IPS-NIHi7 (cell line): ENCODE measurements around the gene FOXJ3.

Experiments used
- DNase-seq: peaks from one replicate; pipeline ENCODE4 v3.0.0; 2012; ENCODE audit warnings: mixed read lengths; ENCODE audit errors: extremely low spot score

The FOXJ3 gene

DNA sequence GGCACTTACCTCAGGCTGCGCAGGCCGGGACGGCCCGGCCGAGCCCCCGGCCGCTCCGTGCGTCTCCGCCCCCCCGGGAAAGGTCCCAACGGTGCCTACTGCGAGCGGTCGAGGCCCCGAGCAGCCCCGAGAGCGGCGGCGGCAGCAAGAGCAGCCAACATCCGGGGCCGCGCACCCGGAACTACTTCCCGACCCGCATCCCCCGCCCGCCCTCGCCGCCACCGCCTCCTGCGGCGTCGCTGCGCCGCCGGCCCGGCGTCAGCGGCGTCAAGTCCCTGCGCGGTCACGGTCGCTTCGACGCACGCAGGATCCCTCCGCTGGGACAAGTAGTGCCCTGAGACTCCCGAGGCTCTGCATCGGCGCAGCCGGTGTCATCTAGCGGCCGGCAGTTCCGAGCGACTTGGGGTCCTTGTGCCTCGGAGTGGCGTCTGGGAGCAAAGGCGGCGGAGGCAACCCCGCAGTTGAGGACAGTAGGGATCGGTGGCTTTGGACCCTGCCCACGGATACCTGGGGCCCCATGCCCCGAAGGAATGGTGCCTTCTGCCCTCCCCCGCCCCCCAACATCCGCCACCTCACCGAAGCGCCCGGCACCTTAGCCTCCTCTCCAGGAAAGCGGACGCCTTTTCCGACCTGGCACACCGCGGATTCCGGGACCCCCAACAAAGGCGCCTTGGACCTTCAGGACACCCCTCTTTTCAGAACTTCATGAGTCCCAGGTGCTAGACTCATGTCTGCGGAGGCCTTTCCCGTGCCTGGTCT is at the start of gene FOXJ3:
Gene FOXJ3 (minus strand): TSS at position 186 of the 759 bp plus-strand sequence. CDS start 24,142 bp downstream, outside the sequence.
- DNase-seq = peak; percentile 95

DNA sequence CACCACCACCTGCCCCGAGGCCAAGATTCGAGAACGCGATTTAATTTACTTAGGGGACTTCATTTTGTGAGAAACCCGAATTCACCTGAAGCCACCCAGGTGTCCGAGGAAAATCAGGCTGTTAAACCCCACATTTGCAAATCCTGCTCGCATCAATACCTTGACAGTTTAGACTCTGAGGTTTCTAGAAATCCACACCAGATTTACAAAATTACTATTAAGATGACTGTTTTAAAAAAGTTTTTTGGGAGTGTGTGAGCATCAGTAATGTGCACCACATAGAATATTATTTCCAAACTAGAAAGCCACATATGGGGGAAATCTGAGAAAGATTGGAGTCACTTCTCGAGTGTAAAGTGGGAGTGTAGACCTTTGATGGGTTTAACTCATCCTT is 46.2 kb upstream of the FOXJ3 start:
- no peak for DNase-seq

DNA sequence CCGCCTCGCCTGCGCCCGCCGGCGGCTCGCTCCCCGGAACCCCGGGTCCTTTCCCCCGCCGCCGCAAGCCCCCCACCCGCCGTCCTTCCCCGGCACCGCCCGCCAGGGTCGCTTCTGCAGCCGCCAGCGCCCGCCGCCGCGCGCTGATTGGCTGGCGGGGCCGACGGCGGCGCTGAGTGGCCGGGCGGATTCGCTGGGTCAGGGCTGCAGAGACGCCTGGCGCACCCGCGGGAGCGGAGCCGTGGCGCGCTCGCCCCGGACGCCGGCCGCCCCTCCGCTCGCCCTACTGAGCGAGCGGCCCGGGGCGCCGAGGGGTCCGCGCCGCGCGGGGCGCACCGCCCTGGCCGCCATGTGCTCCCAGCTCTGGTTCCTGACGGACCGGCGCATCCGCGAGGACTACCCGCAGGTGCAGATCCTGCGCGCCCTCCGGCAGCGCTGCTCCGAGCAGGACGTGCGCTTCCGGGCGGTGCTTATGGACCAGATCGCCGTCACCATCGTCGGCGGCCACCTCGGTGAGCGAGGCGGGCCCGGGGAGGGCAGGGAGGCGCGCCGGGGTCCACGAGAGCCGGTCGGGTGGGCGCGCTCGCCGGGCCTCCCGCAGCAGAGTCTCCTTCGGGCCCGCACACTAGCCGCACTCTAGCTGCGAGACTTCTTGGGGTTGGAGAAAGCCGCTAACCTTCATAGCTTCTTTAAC is 45.7 kb upstream of the FOXJ3 start, which contains the start of gene RIMKLA:
Gene RIMKLA (plus strand): TSS at position 207 of the 694 bp plus-strand sequence. CDS start 143 bp downstream, at position 350.
- DNase-seq = peak; percentile 94

DNA sequence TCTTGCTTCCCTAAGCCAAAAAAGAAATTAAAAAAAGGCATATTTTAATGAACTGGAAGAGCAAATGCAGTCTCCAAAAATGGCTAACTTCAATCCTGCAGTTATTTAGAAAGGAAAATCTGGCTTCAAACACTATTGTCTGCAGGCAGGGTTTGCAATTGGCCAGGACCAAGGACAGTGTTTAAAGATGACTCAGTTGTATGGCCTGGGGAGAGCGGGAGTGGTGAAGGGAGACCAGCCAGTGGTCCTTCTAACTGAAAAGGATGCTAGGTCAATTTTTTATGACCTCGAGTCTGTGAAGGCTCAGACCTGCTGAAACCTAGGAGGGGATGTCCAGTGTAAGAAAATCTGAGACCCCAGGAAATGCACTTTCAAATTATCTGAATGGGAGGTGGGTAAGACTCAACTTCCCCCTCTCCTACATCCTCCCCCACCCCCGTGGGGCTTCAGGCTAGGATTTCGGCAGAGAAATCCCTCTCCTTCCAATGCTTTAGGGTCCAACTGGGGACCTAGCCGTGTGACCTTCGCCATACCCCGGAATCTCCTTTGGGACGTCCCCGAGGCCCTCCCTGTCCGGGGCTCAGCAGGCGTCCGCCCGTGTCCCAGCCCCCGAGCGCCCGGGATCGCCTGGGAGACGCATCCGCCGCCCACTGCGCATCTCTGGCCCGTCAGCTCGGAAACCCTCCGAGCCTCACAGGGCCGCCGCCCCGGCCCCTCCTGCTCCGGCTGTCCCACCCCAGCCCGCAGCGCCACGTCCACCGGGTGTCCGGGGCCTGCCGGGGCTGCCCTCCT is 45.0 kb upstream of the FOXJ3 start:
- DNase-seq = peak; percentile 82

DNA sequence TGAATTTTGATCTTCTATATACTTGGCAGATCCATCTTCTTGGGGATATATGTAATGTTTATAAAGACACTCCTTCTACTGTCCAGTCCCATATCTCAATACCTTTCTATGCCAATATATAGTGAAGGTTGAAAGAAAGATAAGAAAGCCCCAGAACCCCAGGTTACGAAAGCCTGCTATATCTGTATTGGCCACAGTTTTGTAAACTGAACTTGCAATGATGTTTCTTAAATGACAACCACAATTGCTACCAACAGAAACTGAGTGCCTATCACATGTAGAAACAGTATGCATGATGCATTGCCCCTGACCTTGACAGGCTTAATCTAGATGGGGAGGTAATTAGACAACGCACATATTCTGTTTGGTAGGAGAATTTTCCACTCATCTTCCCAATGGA is 37.8 kb upstream of the FOXJ3 start:
- DNase-seq = no peak

DNA sequence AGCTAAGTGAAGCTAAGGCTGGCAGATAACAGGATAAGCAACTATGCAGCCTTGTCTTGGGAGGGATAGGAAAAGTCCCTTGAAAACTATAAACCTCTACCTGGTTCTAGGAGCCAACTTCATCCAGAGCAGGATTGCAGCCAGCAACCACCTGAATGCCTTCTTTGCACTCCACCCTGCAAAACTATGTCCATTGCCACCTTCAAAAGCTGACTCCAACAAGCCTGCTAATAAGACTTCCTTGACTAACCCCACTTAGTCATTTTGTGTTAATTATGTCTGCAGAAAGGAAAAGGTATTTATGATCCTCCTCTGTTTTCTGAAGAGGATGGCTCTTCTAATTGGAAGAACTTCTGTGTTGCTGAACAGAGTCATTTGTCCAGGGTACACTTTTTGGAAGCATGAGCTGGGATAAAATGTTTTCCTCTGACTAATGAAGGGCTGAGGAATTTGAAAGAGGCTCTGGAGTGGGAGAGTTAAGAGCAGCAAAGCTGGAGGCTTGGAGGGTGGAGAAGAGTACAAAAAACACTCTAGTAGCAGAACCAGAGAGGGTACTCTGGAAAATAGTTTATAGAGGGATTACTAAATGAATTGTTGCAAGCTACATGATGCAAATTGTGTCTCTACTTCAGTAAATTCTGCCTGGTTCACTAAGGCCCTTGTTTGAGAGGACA is 36.0 kb upstream of the FOXJ3 start:
- no peak for DNase-seq

DNA sequence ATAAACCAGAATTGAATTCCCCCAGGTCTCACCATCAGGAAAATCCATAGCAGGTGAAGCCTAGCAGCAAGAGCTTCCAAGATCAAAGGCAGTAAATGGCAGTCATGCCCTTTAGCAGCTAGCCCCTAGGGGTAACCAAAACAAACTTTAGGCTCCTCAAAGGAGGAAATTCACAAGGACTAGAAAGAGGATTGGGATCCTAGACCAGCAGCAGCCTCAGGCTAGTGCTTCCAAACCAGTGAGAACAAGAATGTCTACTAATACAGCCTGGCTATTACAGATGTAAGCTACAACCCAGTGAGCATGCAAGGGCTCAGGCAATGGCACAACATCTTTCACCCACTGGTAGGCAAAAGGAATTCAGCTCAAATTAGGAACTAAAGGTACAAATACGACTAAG is 34.4 kb upstream of the FOXJ3 start:
- DNase-seq = no peak

DNA sequence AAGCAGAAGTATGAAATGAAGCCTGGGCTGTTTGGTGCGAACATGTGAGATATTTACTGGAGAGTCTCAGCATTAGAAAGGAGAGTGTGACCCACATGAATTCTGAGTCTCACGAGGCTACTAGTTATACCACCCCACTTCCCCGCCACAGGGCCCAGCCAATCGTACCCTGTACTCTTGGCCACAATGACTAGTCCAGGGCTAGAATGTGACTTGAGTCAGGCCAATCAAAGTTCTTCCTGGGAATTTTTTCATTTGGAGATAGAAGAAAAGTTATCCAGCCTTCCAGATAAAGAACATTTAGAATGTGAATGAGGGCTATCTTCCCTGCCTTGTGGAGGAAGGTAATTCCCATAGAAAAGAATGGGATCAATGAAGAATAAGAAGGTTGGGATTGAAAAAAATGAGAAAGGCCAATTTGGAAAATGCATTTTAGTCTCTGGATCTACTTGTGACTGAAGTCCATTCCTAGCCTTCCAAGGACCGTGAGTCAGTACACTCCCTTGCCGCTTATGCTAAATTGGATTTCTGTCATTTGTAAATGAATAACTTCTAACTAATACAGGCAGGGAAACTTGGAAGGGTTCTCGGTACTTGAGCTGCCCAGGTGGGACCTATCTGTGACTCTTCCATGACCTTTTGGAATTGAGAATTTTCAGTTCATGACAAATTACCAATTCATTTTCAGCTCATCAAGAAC is 33.2 kb upstream of the FOXJ3 start:
- no peak for DNase-seq

DNA sequence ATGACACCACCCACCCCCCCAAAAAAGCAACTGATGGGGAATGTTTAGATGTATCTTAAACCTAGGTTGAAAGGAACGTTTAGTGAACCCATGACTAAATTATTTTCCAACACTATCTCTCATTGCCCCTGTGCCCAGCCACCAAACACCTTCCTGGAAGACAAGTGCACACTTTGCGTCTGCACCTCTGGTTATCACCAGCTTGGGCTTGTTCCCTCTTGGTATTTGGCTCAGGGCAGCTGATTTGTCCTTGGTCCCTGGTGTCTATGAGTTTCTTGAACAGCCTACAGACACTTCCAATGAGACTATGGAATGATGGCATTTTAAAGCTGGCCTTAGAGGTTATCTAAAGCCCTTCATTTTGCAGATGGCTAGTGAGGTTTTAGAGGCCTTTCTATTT is 30.1 kb upstream of the FOXJ3 start:
- no peak for DNase-seq

DNA sequence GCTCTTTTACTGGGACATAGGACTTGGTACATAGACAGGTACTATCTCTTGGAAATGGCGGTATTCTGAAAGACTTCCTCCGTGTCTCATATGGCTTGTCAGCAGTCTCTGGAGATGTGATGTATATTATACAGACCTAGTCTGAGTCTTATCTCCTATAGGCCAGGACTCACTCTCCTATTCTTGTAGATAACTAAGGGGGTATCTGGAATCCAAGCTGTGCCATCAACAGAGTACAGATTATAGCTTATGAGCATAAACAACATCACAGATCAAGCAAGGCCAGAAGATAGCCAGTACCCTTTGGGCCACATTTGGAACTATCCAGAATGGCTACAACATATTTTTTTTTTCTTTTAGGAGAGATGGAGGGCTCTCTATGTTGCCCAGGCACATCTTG is 29.5 kb upstream of the FOXJ3 start:
- no peak for DNase-seq

DNA sequence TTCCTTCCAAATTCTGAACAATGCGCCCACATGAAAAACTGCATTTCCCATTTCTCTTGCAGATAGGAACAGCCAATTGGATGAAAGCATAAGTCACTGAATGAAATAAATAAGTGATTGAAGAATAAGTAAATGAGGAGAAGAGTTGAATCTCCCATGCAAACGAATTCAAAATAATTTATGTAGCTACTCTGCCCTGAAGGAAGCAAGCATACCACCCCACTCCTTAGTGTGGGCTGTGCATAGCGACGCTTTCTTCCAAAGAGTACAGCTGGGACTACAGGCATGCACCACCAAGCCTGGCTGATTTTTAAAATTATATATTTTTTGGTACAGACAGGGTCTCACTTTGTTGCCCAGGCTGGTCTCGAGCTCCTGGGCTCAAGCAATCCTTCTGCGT is 29.1 kb upstream of the FOXJ3 start:
- DNase-seq = no peak

DNA sequence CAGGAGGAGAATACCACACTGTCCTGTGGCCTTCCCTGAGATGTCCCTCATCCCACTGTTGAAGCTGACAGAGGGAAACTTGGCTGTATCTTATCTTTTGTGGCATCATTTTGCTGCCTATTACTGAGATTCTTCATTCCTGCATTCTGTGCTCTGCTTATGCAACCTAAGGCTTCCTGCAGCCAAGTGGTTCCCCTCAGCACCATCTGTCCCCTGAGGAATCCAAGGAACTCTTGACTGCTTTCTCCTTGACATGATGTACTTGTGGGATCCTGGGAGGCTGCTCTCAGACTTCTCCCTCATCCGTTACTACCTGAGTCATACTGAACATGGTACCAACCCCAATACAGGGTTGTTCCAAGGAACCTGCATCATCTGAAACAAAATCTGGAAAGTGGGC is 24.4 kb upstream of the FOXJ3 start:
- no peak for DNase-seq

DNA sequence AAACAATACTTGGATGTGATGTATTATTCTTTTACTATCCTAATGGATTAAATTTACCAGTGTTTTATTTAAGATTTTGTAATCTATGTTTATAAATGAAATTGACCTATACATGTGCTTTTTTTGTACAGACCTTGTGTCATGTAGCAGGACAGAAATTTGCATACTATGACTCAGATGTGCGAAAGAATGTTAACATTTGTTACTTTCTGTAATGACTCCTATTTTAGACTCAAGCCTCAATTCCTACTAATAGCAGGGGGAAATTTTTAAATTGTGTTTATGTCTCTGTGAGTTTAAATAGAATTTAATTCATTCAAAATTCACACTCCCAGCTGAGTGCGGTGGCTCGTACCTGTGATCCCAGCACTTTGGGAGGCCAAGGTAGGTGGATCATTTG is 23.8 kb upstream of the FOXJ3 start:
- no peak for DNase-seq

DNA sequence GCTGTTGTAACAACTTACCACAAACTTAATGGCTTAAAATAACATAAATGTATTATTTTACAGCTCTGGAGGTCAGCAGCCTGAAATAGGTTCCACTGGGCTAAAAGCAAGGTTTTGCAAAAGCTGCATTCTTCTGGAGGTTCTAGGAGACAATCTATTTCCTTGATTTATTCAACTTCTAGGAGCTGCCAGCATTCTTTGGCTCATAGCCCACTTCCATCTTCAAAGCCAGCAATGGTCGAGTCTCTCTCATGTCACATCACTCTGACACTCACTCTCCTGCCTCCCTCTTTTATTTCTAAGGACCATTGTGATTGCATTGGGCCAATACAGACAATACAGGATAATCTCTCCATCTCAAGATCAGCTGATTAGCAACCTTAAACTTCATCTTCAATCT is 15.1 kb upstream of the FOXJ3 start:
- DNase-seq = no peak

DNA sequence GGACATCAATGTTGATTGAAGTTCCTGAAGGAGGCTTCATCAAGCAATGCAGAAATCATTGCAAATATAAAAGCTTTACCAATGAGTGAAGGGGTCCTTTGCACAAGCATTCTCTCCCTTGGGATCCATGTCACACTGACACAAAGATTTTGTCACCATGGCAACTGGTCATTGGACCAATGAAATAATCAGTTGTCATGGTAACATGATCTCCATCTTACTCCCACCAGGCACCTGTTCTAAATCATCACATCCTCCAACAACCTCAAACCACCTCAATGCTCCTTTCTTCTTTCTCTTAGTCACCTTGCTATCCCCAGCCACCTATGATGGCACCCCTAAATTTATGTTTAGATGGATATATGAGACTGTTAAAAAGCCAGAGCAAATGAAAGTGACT is 13.5 kb upstream of the FOXJ3 start:
- no peak for DNase-seq

DNA sequence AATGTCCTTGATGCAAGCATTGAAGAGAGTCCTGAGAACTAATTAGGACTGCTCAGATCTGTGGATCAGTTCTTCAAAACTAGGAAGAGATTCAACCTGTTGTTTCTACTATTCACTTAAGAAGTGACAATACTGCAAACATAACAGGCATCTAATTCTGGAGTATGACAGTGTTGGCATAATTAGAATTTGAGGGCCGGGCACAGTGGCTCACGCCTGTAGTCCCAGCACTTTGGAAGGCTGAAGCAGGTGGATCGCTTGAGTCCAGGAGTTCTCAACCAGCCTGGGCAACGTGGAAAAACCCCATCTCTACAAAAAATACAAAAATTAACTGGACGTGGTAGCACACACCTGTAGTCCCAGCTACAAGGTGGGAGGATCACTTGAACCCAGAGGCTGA is 8.0 kb upstream of the FOXJ3 start:
- DNase-seq = no peak

DNA sequence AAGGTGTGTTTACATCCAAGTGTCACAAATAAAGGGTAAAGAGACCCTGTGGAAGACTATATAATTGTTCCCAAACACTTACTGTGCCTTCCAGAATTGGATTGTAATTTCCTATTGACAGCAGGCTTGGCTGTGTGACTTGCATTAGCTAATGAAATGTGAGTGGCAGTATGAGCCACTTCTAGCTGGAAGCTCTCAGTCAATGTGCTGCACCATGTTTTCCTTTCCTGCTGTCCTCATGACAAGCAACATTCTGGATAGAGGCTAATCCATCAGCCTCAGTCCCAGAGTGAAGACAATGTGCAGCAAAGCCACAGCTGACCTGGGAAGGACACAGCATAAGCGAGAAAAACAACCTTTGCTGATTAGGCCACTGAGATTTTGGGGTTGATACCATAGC is 5.9 kb upstream of the FOXJ3 start:
- DNase-seq = no peak

DNA sequence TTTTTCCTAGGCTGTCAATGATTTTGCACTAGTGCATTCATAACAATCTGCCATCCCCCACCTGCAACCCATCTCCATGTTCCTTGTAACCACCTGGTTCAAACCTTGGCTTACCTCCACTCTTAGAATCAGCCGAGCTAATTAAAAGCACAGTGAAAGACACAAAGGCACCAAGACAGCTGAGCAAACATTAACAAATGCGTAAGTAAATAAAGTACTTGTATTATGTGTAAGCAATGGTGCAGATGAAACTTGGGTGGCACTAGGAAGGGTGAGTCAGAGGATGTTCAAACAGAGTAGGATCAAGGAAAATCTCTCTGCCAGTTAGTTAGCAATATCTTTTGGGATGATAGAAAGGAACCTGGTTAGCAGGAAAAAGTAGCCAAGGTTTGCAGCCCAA is 5.1 kb upstream of the FOXJ3 start:
- DNase-seq = no peak

DNA sequence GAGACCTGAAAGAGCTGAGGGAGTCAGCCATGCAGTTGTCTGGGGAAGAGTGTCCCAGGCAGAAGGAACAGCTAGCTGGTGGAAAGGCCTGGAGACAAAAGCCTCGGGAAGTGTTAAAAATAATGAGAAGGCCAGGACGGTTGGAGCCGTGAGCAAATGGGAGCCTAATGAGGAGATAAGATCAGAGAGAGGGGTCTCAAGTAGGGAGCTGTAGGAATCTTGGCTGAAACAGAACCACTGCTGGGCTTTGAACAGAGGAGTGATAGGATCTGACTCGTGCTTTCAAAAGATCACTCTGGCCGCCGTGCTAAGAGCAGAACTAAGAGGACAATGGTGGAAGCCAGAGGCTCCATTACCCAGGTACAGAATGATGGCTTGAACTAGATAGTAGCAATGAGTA is 1.9 kb upstream of the FOXJ3 start:
- no peak for DNase-seq

DNA sequence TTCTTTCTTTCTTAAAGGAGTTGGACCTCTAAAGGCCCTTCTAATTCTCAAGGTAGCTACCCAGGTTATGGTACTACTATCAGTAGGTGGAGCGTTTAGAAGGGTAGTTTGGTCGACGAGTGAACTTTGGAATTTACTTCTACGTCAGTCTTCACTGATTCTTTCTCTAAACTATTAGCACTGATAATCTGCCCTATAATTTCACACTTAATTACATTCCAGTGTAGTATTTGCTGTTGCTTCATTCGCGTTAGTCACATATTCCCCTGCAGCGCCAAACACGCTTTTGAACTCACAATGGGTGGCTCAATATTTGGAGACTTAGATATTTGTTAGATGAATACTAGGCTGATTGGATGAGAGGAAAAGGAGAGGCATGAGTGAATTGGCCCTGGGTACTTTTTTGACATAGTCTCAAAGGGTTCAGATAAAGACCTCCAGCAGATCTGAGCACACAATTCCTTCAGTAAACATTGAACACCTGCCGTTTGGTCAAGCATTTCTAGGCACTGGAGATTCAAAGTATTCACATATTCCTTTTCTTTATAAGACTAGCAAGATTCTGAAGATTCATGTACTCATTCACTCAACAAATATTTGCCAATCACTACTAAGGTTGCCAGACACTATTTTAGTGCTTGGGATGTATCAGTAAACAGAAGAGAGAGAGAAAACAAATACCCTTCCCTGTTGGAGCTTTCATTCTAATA is 929 bp upstream of the FOXJ3 start:
- DNase-seq = no peak
